ENCODE results near the gene GTF3C1. TPM values are rescaled to one million over a fixed set of nuclear protein-coding genes. Genes with fewer than 3 reads are reported as not detected.
"Not testable (repeated sequence)": the region's sequence is repeated elsewhere in the genome, so short reads cannot be mapped to it uniquely, and the experiment has no call there.

Gene GTF3C1
- total RNA-seq, 1 donor, result 101 TPM

DNA sequence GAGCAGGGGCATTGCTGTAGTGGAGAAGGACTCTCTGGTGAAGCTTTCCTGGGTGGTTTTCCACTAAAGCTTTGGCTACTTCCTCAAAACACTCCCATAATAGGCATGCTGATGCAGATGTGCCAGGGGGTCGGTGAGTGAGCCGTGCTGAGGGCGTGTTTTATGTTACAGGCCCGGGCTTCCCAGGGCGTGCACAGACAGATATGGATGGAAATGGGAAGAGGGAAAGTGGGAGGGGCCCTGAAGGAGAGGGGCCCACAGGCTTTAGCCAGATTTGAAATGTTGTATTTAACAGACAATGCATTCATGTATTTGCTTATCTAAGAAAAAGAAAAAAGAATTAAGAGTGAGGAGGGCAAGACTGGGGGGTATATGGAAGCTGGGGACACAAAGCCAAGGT lies 91.5 kb downstream of the GTF3C1 start:
- no peak for DNase-seq (ENCODE audit: low read depth)
- no peak for TF ChIP-seq CTCF (IDR thresholded peaks at IDR 0.05; ENCODE audit: insufficient read depth, low read depth, low read length)
- no peak overlapping the region for H3K4me3 ChIP-seq (ENCODE audit: low read depth, low read length)

GRCh38 chr16:27457605-27457900 lies 92.2 kb downstream of the GTF3C1 start:
- not testable (repeated sequence) for DNase-seq (ENCODE audit: low read depth); H3K4me3 ChIP-seq (ENCODE audit: low read depth, low read length)

DNA sequence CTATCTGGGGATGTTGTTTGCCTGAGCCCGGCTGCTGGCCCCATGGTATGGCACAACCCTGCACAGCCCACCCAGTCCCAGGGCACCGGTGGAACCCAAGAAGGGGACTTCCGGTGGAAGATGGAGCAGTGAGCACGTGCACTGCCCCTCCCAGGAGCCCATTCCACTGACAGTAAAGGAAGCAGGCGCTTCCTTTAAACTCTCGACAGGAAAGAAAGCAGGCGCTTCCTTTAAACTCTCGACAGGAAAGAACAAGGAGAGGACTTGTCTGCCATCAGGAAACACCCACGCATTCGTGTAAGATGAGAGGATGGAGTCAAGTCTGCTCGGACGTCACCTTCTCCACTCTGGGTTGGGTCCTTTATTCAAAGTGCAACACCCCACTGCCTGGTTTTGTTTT lies 94.0 kb downstream of the GTF3C1 start:
- TF ChIP-seq CTCF (IDR thresholded peaks at IDR 0.05; ENCODE audit: insufficient read depth, low read depth, low read length), result no peak
- no peak for DNase-seq (ENCODE audit: low read depth)
- H3K4me3 ChIP-seq (ENCODE audit: low read depth, low read length), result no peak overlapping the region

DNA sequence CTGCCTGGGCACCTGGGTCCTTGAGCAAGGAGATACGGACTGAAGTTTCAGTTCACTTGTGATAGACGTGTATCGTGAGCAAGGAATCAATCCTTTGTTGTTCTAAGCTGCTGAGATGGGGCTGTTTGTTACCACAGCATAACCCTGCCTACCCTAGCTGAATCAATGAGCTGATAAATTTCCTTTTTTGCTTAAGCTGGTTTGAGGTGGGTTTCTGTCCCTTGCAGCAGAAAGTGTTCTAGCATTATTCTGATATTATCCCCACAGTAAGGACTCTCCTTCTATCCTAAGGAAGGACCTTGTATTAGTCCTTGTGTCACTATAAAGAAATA lies 96.3 kb downstream of the GTF3C1 start:
- no peak overlapping the region for H3K4me3 ChIP-seq (ENCODE audit: low read depth, low read length)
- no peak for TF ChIP-seq CTCF (IDR thresholded peaks at IDR 0.05; ENCODE audit: insufficient read depth, low read depth, low read length)
- DNase-seq (ENCODE audit: low read depth), result no peak

- no peak for TF ChIP-seq CTCF (IDR thresholded peaks at IDR 0.05; ENCODE audit: insufficient read depth, low read depth, low read length)
- DNase-seq (ENCODE audit: low read depth), result no peak
- no peak overlapping the region for H3K4me3 ChIP-seq (ENCODE audit: low read depth, low read length)
Measured at GRCh38 chr16:27452569-27453493, 96.9 kb downstream of the GTF3C1 start.

- DNase-seq (ENCODE audit: low read depth), result no peak
- H3K4me3 ChIP-seq (ENCODE audit: low read depth, low read length), result no peak overlapping the region
- no peak for TF ChIP-seq CTCF (IDR thresholded peaks at IDR 0.05; ENCODE audit: insufficient read depth, low read depth, low read length)
Measured at GRCh38 chr16:27450196-27450549, 99.5 kb downstream of the GTF3C1 start.

DNA sequence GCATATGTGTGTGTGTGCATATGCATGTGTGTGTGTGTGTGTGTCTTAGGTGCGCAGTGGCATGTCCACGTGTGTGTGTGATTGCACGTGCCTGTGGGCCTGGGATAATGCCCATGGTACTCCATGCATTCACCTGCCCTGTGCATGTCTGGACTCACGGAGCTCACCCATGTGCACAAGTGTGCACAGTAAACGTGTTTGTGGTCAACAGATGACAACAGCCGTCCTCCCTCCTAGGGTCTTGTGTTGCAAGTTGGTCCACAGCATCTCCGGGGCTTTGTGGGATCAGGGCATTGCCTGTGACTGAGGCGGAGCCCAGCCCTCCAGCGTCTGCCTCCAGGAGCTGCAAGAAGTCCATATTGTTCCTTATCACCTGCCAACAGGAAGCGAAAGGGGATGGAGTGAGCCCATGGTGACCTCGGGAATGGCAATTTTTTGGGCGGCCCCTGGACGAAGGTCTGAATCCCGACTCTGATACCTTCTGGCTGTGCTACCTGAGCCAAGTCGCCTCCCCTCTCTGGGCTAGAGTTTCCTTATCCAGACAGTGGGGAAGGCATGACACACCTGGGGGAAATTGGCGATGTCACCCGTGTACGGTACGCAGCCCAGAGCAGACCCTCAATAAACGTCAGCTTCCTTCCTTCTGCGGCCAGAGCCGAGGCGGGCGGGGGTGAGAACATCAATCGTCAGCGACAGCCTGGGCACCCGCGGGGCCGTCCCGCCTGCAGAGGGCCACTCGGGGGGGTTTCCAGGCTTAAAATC lies 100.1 kb downstream of the GTF3C1 start:
- H3K4me3 ChIP-seq (ENCODE audit: low read depth, low read length), result no peak overlapping the region
- no peak for DNase-seq (ENCODE audit: low read depth)
- TF ChIP-seq CTCF (IDR thresholded peaks at IDR 0.05; ENCODE audit: insufficient read depth, low read depth, low read length), result no peak
